Ecto neural progenitor cell (in vitro differentiated cells): ENCODE data around the gene NINJ1.
A peak's percentile ranks its signal among the peaks of the same experiment; 100 is the strongest.

ENCODE experiments used
- DNase-seq: peaks from one replicate; pipeline ENCODE4 v3.0.0-alpha.2; 2018; ENCODE audit warnings: low spot score

Gene NINJ1

DNA sequence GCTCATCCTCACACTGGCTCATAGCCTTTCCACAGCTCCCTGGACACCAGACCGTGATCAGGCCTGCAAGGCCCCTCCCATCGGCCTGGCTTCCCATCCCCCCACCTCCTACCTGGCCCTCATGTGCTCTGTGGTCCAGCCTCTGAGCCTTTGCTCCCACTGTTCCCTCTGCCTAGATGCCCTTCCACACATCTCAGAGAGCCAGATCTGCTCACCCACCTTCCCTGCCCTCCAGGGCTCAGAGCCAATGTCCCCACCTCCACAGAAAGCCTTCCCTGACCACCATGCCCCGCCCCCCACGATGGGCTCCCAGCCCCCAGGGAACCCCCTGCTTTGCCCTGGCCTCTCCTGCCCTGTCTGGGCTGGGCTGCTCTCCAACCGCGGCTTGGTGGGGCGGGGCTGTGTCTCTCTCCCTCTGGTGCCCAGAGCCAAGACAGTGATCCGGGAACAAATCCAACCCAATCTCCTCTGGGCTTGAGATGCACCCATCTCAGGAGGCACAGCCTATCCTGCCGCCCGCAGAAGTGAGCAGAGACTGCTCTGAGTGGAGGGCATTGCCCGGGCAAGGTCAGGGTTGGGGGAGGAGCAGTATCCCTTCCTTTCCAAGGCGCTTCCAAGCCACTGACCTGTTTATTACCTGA lies 1.6 kb downstream of the NINJ1 start:
- DNase-seq: peak; percentile 42

GRCh38 chr9:93131599-93132286 lies 2.3 kb downstream of the NINJ1 start:
- peak; percentile 34 for DNase-seq

GRCh38 chr9:93130861-93131481 lies 3.1 kb downstream of the NINJ1 start:
- DNase-seq: peak; percentile 33

- no peak for DNase-seq
These were observed 4.2 kb downstream of the NINJ1 start for GRCh38 chr9:93129691-93130500.

GRCh38 chr9:93129286-93129685 lies 4.8 kb downstream of the NINJ1 start:
- DNase-seq: peak; percentile 40

DNA sequence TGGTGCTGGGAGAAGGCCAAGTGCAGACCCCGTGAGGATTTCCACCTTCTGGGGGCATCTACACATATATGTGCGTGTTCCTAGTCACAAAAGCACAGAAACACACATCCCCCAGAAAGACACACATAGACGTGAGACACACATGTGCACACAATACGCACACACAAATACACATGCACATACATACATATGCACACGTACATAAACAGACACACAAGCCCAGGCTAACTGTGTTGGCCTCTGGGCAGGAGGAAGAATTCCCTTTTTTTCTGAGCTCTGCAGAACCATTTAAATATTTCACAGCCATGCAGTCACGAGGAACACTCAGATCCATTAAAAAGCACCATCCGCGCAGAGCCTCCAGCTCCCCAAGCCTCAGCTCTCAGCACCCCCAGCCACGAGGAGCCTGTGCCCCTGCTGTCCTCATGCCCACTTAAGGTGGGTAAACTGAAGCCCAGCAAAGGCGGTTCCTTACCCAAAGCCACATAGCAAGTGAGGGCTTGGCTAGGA lies 5.3 kb downstream of the NINJ1 start:
- no peak for DNase-seq

DNA sequence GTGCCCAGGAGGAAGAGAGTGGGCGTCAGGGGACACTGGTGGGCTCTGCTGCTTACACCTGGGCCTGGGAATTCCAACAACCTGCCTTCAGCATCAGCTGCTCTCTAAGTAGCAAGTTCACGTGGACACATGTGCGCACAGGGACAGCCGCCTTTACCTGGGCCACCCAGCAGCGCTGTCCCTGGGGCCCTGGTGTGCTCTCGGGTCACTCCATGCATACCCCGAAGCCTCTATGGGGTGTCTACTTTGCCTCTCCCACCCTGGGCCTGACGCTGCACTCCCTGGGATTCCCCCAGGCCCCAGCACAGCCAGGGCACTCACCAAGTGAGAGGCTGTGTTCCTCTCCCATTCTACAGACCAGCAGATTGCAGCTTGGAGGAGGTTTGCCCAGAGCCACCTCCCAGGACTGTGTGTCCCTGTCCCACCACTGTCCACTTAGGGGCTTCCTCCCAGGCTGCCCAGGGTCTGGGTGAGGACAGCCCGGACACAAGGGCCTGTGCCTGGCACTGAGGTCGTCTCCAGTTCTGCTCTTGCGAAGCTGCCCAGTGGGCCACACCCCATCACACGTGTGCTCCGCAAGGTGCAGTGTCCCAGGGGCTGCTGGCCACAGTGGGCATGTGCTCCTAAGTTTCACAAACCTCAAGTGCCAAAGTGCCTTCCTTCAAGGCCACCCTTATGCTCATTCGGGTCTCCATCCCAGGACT lies 5.9 kb downstream of the NINJ1 start:
- DNase-seq: peak; percentile 41

GRCh38 chr9:93127395-93127911 lies 6.6 kb downstream of the NINJ1 start:
- DNase-seq: no peak

DNA sequence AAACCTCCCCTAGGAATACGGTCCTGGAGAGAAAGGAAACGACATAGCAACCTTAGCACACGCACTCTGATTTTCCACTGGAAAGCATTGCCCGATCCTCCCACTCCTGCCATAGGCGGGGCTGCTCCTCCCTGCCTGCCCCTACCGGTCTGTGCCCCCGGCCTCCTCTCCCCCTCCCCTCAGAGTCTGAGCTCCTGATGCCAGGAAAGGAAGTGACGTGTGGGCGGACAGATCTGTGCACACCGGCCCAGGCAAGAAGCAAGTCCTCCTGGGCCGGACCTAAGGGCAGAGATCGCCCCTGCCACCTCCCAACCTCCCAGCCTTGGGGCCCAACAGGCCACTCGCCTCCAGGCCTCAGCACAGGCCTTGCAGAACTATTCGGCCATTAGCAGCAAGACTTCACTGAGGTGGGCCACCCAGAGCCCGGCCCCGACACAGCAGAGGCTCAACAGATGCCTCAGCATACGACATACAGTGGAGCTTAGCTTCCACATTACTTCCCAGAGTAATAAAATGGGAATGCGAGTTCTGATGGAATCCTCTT lies 7.2 kb downstream of the NINJ1 start:
- DNase-seq: peak; percentile 63

DNA sequence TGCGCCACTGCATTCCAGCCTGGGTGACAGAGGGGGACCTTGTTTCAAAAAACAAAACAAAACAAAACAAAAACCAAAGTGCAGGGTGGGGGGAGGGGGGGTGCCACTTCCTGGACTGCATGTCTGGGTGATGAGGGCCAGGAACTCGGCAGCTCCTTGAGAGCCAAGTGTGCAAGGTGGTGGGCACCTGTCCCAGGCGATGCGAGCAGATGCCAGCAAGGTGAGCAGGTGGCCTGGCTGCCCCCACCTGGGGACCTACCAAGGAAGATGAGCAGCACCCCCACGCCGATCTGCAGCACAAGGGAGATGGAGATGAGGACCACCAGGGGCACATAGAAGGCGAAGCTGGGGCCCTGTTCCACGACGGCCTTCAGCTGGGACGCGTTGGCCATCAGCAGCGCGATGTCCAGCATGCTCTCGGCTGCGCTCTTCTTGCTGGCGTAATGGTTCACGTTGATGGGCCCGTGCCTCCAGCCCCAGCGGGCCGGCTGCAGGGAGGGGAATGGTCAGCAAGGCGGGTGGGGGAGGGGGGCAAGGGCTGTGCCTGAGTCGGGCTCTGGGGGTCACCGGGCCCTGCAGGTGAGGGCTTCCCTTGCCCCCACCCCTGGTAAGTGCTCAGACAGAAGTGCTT lies 7.8 kb downstream of the NINJ1 start:
- DNase-seq: peak; percentile 47

DNA sequence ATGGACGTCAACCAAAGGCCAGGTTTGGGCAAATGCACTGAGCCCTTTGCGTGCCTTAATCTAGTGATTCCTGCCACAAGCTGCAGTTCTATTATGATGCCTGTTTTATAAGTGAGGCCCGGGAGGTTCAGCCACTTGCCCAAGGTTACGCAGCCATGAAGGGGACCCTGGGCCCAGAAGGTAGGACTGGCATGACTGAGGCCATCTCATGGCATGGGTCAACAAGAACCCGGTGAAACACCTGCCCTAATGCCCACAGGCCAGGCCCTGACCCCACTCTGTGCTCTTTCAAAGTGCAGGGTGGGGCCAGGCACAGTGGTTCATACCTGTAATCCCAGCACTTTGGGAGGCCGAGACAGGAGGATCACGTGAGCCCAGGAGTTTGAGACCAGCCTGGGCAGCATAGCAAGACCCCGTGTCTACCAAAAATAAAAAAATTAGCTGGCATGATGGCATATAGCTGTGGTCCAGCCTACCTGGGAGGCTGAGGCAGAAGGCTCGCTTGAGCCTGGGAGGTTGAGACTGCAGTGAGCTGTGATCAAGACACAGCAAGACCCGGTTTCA lies 8.6 kb downstream of the NINJ1 start:
- no peak for DNase-seq

- peak; percentile 39 for DNase-seq
These were observed 9.3 kb downstream of the NINJ1 start for GRCh38 chr9:93124793-93125192.

DNA sequence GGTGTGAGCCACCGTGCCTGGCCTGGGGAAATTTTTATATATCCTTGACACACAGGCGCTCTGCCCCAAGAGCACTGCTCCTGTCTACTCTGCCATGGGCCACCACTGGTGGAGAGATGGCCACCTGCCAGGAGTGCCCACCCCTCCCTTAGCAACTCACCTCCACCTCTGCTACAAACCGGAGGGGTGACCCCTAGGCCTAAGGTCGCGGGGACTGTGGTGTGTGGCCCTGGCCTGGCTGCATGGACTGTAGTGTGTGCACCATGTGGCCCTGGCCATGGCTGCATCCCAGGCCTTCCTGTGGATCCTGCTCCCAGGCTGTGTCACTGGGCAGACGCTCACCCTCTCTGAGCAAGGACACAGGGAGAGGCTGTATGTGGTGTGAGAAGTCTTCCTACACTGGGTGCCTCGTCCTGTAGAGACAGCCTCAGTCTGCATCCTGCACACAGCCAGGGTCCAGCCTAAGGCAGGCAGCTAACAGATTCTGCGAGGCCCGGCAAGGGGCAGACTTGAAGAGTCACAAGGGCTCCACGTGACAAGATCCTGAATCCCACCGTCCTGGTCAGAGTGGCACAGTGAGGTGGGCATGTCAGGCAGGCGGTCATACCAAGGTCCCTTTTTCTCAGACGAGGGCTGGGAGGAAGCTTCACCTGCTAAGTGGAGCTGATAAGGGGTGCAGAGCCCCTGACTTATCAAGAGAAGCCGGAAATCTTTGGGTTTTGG lies 10.3 kb downstream of the NINJ1 start:
- DNase-seq: no peak

- no peak for DNase-seq
These were observed 11.3 kb downstream of the NINJ1 start for GRCh38 chr9:93122721-93123221.

DNA sequence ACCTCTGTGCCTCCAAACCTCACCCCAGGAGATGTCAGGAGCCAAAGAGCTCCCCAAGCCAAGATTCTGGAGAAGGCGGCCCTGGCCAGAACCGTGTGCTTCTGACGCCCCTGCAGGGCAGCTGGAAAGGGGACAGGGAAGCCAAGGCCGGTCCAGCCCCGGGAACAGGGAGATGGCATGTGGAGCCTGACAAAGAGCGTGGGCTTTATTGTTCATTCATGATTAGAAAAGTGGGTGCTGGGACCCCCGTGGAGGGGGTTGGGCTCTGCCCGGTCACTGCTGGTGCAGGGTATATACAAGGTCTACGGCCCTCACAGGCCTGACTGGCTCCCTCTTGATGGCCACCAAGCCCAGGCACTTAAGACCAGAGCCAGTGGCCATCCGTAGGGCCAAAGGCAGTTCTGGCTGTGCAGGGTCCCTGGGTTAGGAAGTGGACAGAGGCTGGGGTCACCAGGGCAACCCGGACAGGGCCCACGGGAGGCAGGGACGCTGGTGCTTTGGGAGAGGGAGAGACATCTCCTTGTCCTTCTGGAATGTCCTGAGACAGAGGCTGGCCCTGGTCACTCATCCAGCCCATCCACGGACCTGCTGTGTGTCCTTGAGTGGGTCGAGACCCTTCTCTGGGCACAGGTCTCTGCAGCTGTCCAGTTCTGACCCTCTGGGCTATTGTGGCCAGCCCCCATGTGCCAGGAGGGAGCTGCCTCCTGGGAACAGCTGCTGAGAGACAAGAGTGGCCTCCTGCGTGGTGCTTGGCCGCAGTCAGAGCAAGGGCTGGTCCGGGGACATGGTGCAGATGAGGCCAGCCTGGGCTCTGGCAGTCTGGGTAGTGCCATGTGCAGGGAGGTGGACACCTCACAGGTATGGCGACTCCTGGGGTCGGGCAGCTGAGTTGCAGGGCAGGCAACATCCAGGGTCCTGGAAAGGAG lies 12.5 kb downstream of the NINJ1 start:
- no peak for DNase-seq

GRCh38 chr9:93120846-93121315 lies 13.2 kb downstream of the NINJ1 start:
- no peak for DNase-seq

- no peak for DNase-seq
These were observed 13.9 kb downstream of the NINJ1 start for GRCh38 chr9:93119953-93120845.

DNA sequence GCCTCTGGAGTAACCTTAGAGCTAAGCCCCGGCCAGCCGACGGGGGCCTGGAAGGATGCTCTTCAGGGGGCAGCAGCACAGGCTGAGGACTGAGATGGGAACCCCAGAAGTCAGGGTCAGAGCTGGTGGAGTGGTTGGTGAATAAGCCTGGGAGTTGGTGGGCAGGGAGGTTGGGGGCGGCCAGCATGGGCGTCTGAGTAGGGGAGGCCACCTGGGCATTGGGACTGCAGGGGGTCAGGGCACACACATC lies 14.4 kb downstream of the NINJ1 start:
- DNase-seq: no peak
